ENCODE measurements around the gene ARHGEF28. TPM values are rescaled to one million over a fixed set of nuclear protein-coding genes. Genes with fewer than 3 reads are reported as not detected.

Gene ARHGEF28
- total RNA-seq, 6 experiments from 2014 or later = 3.0 to 14.9 (median 6.4) TPM

DNA sequence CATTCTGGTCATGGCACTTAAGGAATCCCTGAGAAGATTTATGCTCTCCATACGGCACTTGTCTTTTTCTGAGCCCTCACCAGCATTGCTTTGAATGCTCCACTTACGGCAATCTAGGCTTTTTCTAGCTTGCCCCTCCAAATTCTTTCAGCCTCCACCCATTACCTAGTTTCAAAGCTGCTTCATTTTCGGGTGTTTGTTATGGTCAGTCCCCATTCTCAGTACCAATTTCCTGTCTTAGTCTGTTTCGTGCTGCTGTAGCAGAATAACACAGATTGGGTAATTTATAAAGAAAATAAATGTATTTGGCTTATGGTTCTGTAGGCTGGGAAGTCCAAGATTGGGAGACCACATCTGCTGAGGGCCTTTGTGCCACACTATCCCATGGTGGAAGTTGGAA, 42.0 kb downstream of the ARHGEF28 start:
- H3K9me3 ChIP-seq = no peaks in the 10 kb centered on the region
- H3K27ac ChIP-seq = no peak overlapping the region
- no peak for DNase-seq
- H3K4me1 ChIP-seq = peaks cover 0 to 33% (median 7%) of the 10 kb centered on the region in 4 donors
- WGBS (ENCODE audit: insufficient coverage, low coverage, low lambda C conversion rate, missing lambda C conversion rate) = 58% methylated on average over 4 of the region's 4 CpGs
- intact Hi-C loops (cut with DNase I) = no loop called here
- no peaks in the 10 kb centered on the region for H3K36me3 ChIP-seq
- no peak overlapping the region for H3K4me3 ChIP-seq
- no peak for ATAC-seq
- TF ChIP-seq, protein P1, sequence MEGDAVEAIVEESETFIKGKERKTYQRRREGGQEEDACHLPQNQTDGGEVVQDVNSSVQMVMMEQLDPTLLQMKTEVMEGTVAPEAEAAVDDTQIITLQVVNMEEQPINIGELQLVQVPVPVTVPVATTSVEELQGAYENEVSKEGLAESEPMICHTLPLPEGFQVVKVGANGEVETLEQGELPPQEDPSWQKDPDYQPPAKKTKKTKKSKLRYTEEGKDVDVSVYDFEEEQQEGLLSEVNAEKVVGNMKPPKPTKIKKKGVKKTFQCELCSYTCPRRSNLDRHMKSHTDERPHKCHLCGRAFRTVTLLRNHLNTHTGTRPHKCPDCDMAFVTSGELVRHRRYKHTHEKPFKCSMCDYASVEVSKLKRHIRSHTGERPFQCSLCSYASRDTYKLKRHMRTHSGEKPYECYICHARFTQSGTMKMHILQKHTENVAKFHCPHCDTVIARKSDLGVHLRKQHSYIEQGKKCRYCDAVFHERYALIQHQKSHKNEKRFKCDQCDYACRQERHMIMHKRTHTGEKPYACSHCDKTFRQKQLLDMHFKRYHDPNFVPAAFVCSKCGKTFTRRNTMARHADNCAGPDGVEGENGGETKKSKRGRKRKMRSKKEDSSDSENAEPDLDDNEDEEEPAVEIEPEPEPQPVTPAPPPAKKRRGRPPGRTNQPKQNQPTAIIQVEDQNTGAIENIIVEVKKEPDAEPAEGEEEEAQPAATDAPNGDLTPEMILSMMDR (IDR thresholded peaks at IDR 0.05) = no peak
- TF ChIP-seq POLR2A (IDR thresholded peaks at IDR 0.05) = no peak
- no peaks in the 10 kb centered on the region for H3K27me3 ChIP-seq

- H3K9me3 ChIP-seq = no peaks in the 10 kb centered on the region
- intact Hi-C loops (cut with DNase I) = no loop called here
- H3K4me1 ChIP-seq = peaks cover 0 to 36% (median 9%) of the 10 kb centered on the region in 4 donors
- 88% methylated on average over 3 of the region's 3 CpGs for WGBS (ENCODE audit: insufficient coverage, low coverage, low lambda C conversion rate, missing lambda C conversion rate)
- H3K36me3 ChIP-seq = no peaks in the 10 kb centered on the region
- no peak overlapping the region for H3K4me3 ChIP-seq
- ATAC-seq (no peak), DNase-seq (no peak)
- no peak overlapping the region for H3K27ac ChIP-seq
- TF ChIP-seq, protein P1 (IDR thresholded peaks at IDR 0.05) = no peak
- TF ChIP-seq POLR2A (IDR thresholded peaks at IDR 0.05) = no peak
- H3K27me3 ChIP-seq = no peaks in the 10 kb centered on the region
These were observed 42.6 kb downstream of the ARHGEF28 start for GRCh38 chr5:73668486-73669111.

DNA sequence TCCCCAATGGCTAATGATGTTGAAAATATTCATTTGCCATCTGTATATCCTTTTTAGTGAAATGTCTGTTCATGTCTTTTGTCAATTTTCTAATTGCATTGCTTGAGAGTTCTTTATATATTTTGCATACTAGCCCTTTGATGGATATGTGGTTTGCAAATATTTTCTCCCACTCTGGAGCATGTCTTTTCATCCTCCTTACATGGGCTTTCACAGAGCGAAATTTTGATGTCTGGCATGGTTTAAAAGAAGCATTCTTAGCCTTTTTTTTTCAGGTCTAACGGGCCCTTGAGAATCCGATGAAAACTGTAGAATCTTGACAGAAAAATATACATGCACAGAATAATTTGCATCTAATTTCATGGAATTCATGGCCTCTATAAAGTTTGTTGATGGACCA, 44.7 kb downstream of the ARHGEF28 start:
- peaks cover 0 to 37% (median 12%) of the 10 kb centered on the region in 4 donors for H3K4me1 ChIP-seq
- no peak for ATAC-seq
- no peak overlapping the region for H3K4me3 ChIP-seq
- intact Hi-C loops (cut with DNase I) = no loop called here
- 79% methylated on average over 3 of the region's 3 CpGs for WGBS (ENCODE audit: insufficient coverage, low coverage, low lambda C conversion rate, missing lambda C conversion rate)
- no peaks in the 10 kb centered on the region for H3K9me3 ChIP-seq
- no peaks in the 10 kb centered on the region for H3K27me3 ChIP-seq
- DNase-seq = no peak
- no peak overlapping the region for H3K27ac ChIP-seq
- no peaks in the 10 kb centered on the region for H3K36me3 ChIP-seq
- no peak for TF ChIP-seq POLR2A (IDR thresholded peaks at IDR 0.05)
- TF ChIP-seq, protein P1 (IDR thresholded peaks at IDR 0.05) = no peak

GRCh38 chr5:73672132-73672531, 46.1 kb downstream of the ARHGEF28 start:
- peaks cover 0 to 45% (median 12%) of the 10 kb centered on the region in 4 donors for H3K4me1 ChIP-seq
- no peak for DNase-seq
- WGBS (ENCODE audit: insufficient coverage, low coverage, low lambda C conversion rate, missing lambda C conversion rate) = 50% methylated on average over 2 of the region's 2 CpGs

More at GRCh38 chr5:73672132-73672531, 46.1 kb downstream of the ARHGEF28 start:
- H3K36me3 ChIP-seq = no peaks in the 10 kb centered on the region
- no peak overlapping the region for H3K27ac ChIP-seq
- H3K4me3 ChIP-seq = no peak overlapping the region
- intact Hi-C loops (cut with DNase I) = no loop called here
- TF ChIP-seq, protein P1 (IDR thresholded peaks at IDR 0.05) = no peak
- TF ChIP-seq POLR2A (IDR thresholded peaks at IDR 0.05) = no peak
- no peak for ATAC-seq
- H3K27me3 ChIP-seq = no peaks in the 10 kb centered on the region
- no peaks in the 10 kb centered on the region for H3K9me3 ChIP-seq

All from right lobe of liver (tissue), 6 donors.